HepG2 (cell line): Measurements from ENCODE around the gene SLC29A1. TPM values are rescaled to one million over a fixed set of nuclear protein-coding genes. Genes with fewer than 3 reads are reported as not detected.

ENCODE experiments used
- CAMTA2 ChIP-seq: sonication (generic); formaldehyde crosslinking; IDR thresholded peaks from 2 replicates; pipeline ENCODE4 v1.4.0; 2020; ENCODE audit warnings: mild to moderate bottlenecking, missing genetic modification reagents, borderline replicate concordance
- SAP130 ChIP-seq: IDR thresholded peaks from 2 replicates; pipeline ENCODE4 v1.6.1; 2016; ENCODE audit warnings: low read depth
- SOX13 ChIP-seq, 3 experiments: fragments of 450-650 bp in 1 of 3; sonication (generic) in 1 of 3; formaldehyde crosslinking in 1 of 3; IDR thresholded peaks in 2 of 3; conservative IDR thresholded peaks in 1 of 3; 2 replicates each; pipeline versions ENCODE4 v1.5.0 to v1.6.1; 2016 to 2020; ENCODE audit warnings: antibody characterized with exemption in 1 of 3, mild to moderate bottlenecking in 1 of 3, missing compliant biosample characterization in 1 of 3, missing genetic modification reagents in 1 of 3, moderate library complexity in 1 of 3
- SP5 ChIP-seq: IDR thresholded peaks from 2 replicates; pipeline ENCODE4 v1.6.1; 2016; ENCODE audit warnings: low read depth, borderline replicate concordance
- YEATS2 ChIP-seq: sonication (generic); formaldehyde crosslinking; IDR thresholded peaks from 2 replicates; pipeline ENCODE4 v1.4.0; 2020; ENCODE audit warnings: missing genetic modification reagents, borderline replicate concordance
- YY1 ChIP-seq: IDR thresholded peaks from 2 replicates; pipeline ENCODE4 v1.6.1; 2011; ENCODE audit warnings: low read length, low read depth, moderate library complexity, mild to moderate bottlenecking; ENCODE audit not compliant: insufficient read depth, insufficient replicate concordance
- ZC3H13 ChIP-seq: sonication (generic); formaldehyde crosslinking; IDR thresholded peaks from 2 replicates; pipeline ENCODE4 v1.8.1; 2023; ENCODE audit warnings: mild to moderate bottlenecking, missing genetic modification reagents, moderate library complexity
- ZNF292 ChIP-seq: sonication (generic); formaldehyde crosslinking; IDR thresholded peaks from 2 replicates; pipeline ENCODE4 v1.8.1; 2022; ENCODE audit warnings: mild to moderate bottlenecking, low read depth, missing genetic modification reagents, borderline replicate concordance
- polyA plus RNA-seq, 8 experiments: library from polyadenylated mRNA; depleted of rRNA in 3 of 8; stranded (reverse) in 7 of 8; unstranded in 1 of 8; fragments of >200 nt; fragmentation: Illumina TruSeq in 4 of 8; extraction: Trizol in 4 of 8; gene quantifications; 2 replicates each; pipeline versions ENCODE4 v1.2.1 to v1.2.3, GENCODE V29; 2011 to 2016; ENCODE audit warnings: low read depth in 4 of 8, missing spikeins in 1 of 8, mixed read lengths in 1 of 8; ENCODE audit not compliant: insufficient read depth in 1 of 8
- total RNA-seq, 5 experiments: library from RNA; depleted of rRNA; stranded (reverse); fragments of >200 nt; fragmentation: Illumina TruSeq; extraction: Trizol; gene quantifications; 2 replicates each; pipeline ENCODE4 v1.2.3, GENCODE V29; 2016; ENCODE audit warnings: low read depth in 1 of 5
- TF ChIP-seq, protein P1 (sequence below): sonication (generic); formaldehyde crosslinking; IDR thresholded peaks from 2 replicates; pipeline ENCODE4 v1.4.0; 2020; ENCODE audit warnings: missing genetic modification reagents, borderline replicate concordance
- TF ChIP-seq, protein P2 (sequence below): sonication (generic); formaldehyde crosslinking; IDR thresholded peaks from 2 replicates; pipeline ENCODE4 v1.5.0; 2020; ENCODE audit warnings: missing genetic modification reagents
- TF ChIP-seq, protein P3 (sequence below): IDR thresholded peaks from 2 replicates; pipeline ENCODE4 v1.6.1; 2016; ENCODE audit warnings: mild to moderate bottlenecking
- TF ChIP-seq, protein P4 (sequence below): sonication (generic); formaldehyde crosslinking; IDR thresholded peaks from 2 replicates; pipeline ENCODE4 v1.5.1; 2020; ENCODE audit warnings: missing genetic modification reagents, mild to moderate bottlenecking, borderline replicate concordance
- TF ChIP-seq, protein P5 (sequence below): sonication (generic); formaldehyde crosslinking; IDR thresholded peaks from 2 replicates; pipeline ENCODE4 v1.4.0; 2020; ENCODE audit warnings: missing genetic modification reagents
- TF ChIP-seq, protein P6 (sequence below): sonication (generic); formaldehyde crosslinking; conservative IDR thresholded peaks from 2 replicates; pipeline ENCODE4 v1.4.0; 2020; ENCODE audit warnings: missing genetic modification reagents

SLC29A1 gene
- total and polyA plus RNA-seq, 2 of the 13 experiments (the other 11 are each of a cell fraction or from before 2014, with no cell fraction given): 43.2 to 106 TPM

DNA sequence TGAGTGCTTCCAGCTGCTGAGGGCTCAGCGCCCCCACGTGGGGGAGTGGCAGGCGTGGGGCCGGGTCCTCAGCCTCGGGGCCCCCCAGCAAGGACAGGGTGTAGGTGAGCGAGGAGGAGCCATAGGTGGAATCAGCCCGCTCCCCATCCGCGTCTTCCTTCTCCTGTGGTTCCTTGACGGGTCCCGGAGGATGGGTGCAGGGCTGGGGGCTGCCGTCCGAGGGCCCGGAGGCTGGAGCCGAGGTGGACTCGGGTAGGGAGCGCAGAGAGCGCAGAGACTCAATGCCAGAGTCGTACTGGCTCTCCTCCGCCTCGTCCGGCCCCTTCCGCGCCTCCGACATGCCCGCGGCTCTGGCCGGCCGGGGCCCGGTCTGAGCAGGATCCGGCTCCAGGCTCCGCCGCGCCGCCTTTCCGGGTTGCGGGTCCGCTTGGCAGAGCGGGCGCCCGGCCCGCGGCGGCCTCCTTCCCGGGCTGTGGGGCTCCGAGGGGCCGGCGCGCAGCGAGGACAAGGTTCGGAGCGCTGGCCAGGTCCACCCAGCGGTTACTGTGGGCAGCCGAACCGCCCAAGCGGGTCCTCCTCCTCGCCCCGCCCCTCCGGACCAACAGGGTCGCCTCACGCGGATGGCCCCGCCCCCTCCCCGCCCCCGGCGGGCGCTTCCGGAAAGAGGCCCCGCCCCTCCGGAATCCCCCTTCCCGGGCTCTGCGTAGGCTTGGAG lies 41.8 kb downstream of the SLC29A1 start, which contains the start of gene NFKBIE (continued):
- TF ChIP-seq, protein P1, sequence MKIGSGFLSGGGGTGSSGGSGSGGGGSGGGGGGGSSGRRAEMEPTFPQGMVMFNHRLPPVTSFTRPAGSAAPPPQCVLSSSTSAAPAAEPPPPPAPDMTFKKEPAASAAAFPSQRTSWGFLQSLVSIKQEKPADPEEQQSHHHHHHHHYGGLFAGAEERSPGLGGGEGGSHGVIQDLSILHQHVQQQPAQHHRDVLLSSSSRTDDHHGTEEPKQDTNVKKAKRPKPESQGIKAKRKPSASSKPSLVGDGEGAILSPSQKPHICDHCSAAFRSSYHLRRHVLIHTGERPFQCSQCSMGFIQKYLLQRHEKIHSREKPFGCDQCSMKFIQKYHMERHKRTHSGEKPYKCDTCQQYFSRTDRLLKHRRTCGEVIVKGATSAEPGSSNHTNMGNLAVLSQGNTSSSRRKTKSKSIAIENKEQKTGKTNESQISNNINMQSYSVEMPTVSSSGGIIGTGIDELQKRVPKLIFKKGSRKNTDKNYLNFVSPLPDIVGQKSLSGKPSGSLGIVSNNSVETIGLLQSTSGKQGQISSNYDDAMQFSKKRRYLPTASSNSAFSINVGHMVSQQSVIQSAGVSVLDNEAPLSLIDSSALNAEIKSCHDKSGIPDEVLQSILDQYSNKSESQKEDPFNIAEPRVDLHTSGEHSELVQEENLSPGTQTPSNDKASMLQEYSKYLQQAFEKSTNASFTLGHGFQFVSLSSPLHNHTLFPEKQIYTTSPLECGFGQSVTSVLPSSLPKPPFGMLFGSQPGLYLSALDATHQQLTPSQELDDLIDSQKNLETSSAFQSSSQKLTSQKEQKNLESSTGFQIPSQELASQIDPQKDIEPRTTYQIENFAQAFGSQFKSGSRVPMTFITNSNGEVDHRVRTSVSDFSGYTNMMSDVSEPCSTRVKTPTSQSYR (CRISPR knock-in tag): no peak
- TF ChIP-seq, protein P2, sequence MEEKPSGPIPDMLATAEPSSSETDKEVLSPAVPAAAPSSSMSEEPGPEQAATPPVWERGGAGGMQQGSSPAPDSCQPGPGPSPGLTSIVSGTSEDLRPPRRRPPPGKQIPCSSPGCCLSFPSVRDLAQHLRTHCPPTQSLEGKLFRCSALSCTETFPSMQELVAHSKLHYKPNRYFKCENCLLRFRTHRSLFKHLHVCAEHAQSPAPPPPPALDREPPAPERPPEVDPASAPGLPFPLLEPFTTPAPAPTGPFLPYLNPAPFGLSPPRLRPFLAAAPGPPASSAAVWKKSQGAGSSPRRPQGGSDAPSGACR: no peak
- TF ChIP-seq ZC3H13 (CRISPR knock-in tag) (peak; percentile 90; the same call in 1 of the 2 replicates), SP5 (CRISPR knock-in tag) (peak; percentile 49), SAP130 (CRISPR knock-in tag) (peak; percentile 78), SOX13 (IDR thresholded peaks at IDR 0.05) (no peak), SOX13 (CRISPR knock-in tag; conservative IDR thresholded peaks at IDR 0.05 in 1 of 2, IDR thresholded peaks at IDR 0.05 in 1 of 2) (no peak), CAMTA2 (CRISPR knock-in tag) (no peak), YEATS2 (CRISPR knock-in tag) (no peak; the same call in 1 of the 2 replicates), ZNF292 (CRISPR knock-in tag) (peak; percentile 36; the same call in 1 of the 2 replicates), YY1 (peak; percentile 64)
- TF ChIP-seq, protein P3, sequence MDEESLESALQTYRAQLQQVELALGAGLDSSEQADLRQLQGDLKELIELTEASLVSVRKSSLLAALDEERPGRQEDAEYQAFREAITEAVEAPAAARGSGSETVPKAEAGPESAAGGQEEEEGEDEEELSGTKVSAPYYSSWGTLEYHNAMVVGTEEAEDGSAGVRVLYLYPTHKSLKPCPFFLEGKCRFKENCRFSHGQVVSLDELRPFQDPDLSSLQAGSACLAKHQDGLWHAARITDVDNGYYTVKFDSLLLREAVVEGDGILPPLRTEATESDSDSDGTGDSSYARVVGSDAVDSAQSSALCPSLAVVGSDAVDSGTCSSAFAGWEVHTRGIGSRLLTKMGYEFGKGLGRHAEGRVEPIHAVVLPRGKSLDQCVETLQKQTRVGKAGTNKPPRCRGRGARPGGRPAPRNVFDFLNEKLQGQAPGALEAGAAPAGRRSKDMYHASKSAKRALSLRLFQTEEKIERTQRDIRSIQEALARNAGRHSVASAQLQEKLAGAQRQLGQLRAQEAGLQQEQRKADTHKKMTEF (CRISPR knock-in tag): peak; percentile 28; the same call in 1 of the 2 replicates
- TF ChIP-seq, protein P4, sequence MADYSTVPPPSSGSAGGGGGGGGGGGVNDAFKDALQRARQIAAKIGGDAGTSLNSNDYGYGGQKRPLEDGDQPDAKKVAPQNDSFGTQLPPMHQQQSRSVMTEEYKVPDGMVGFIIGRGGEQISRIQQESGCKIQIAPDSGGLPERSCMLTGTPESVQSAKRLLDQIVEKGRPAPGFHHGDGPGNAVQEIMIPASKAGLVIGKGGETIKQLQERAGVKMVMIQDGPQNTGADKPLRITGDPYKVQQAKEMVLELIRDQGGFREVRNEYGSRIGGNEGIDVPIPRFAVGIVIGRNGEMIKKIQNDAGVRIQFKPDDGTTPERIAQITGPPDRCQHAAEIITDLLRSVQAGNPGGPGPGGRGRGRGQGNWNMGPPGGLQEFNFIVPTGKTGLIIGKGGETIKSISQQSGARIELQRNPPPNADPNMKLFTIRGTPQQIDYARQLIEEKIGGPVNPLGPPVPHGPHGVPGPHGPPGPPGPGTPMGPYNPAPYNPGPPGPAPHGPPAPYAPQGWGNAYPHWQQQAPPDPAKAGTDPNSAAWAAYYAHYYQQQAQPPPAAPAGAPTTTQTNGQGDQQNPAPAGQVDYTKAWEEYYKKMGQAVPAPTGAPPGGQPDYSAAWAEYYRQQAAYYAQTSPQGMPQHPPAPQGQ: peak; percentile 28; the same call in 1 of the 2 replicates
- TF ChIP-seq, protein P5, sequence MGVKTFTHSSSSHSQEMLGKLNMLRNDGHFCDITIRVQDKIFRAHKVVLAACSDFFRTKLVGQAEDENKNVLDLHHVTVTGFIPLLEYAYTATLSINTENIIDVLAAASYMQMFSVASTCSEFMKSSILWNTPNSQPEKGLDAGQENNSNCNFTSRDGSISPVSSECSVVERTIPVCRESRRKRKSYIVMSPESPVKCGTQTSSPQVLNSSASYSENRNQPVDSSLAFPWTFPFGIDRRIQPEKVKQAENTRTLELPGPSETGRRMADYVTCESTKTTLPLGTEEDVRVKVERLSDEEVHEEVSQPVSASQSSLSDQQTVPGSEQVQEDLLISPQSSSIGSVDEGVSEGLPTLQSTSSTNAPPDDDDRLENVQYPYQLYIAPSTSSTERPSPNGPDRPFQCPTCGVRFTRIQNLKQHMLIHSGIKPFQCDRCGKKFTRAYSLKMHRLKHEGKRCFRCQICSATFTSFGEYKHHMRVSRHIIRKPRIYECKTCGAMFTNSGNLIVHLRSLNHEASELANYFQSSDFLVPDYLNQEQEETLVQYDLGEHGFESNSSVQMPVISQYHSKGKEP (CRISPR knock-in tag): no peak; the same call in 1 of the 2 replicates
- TF ChIP-seq, protein P6, sequence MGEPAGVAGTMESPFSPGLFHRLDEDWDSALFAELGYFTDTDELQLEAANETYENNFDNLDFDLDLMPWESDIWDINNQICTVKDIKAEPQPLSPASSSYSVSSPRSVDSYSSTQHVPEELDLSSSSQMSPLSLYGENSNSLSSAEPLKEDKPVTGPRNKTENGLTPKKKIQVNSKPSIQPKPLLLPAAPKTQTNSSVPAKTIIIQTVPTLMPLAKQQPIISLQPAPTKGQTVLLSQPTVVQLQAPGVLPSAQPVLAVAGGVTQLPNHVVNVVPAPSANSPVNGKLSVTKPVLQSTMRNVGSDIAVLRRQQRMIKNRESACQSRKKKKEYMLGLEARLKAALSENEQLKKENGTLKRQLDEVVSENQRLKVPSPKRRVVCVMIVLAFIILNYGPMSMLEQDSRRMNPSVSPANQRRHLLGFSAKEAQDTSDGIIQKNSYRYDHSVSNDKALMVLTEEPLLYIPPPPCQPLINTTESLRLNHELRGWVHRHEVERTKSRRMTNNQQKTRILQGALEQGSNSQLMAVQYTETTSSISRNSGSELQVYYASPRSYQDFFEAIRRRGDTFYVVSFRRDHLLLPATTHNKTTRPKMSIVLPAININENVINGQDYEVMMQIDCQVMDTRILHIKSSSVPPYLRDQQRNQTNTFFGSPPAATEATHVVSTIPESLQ (CRISPR knock-in tag): no peak
